GM18858 (cell line): ENCODE results near the gene CDCA5.
A peak's percentile ranks its signal among the peaks of the same experiment; 100 is the strongest.

Source experiments
- ATAC-seq: cut with Tn5 transposase; IDR thresholded peaks from one replicate; pipeline ENCODE4 v1.9.1; 2021; ENCODE audit not compliant: unreplicated experiment

The CDCA5 gene

GRCh38 chr11:65107751-65108468 lies 24.1 kb upstream of the CDCA5 start:
- no peak for ATAC-seq

GRCh38 chr11:65107078-65107477 lies 23.2 kb upstream of the CDCA5 start:
- ATAC-seq: no peak

GRCh38 chr11:65104628-65105027 lies 20.8 kb upstream of the CDCA5 start:
- no peak for ATAC-seq

GRCh38 chr11:65103476-65103875 lies 19.6 kb upstream of the CDCA5 start:
- no peak for ATAC-seq

GRCh38 chr11:65102142-65103095 lies 18.6 kb upstream of the CDCA5 start:
- no peak for ATAC-seq

GRCh38 chr11:65100674-65101350 lies 17.0 kb upstream of the CDCA5 start:
- no peak for ATAC-seq

GRCh38 chr11:65096926-65097325 lies 13.1 kb upstream of the CDCA5 start:
- ATAC-seq: no peak

GRCh38 chr11:65095974-65096806 lies 12.3 kb upstream of the CDCA5 start, which contains the start of gene VPS51:
Gene VPS51 (plus strand): TSS chr11:65096214. CDS start chr11:65096251, 37 bp downstream.
- peak; percentile 71 for ATAC-seq

- ATAC-seq: no peak
Measured at GRCh38 chr11:65095427-65095826, 11.6 kb upstream of the CDCA5 start.

- ATAC-seq: no peak
Measured at GRCh38 chr11:65090628-65091027, 6.8 kb upstream of the CDCA5 start.

GRCh38 chr11:65089621-65090020 lies 5.8 kb upstream of the CDCA5 start:
- no peak for ATAC-seq

GRCh38 chr11:65087827-65088226 lies 4.0 kb upstream of the CDCA5 start:
- no peak for ATAC-seq

GRCh38 chr11:65087216-65087615 lies 3.4 kb upstream of the CDCA5 start:
- no peak for ATAC-seq

- no peak for ATAC-seq
Measured at GRCh38 chr11:65086809-65087208, 3.0 kb upstream of the CDCA5 start.

GRCh38 chr11:65085446-65085845 lies 1.6 kb upstream of the CDCA5 start:
- no peak for ATAC-seq

GRCh38 chr11:65084598-65085375 lies 947 bp upstream of the CDCA5 start:
- no peak for ATAC-seq

GRCh38 chr11:65083134-65083833 lies 556 bp downstream of the CDCA5 start:
- no peak for ATAC-seq

GRCh38 chr11:65078786-65079342 lies 5.0 kb downstream of the CDCA5 start:
- ATAC-seq: no peak

- ATAC-seq: no peak
Measured at GRCh38 chr11:65078151-65078550, 5.7 kb downstream of the CDCA5 start.
